ENCODE data around the gene BNIP3.

GRCh38 chr10:131994435-131994834 lies 12.7 kb upstream of the BNIP3 start:
- no peak for TF ChIP-seq CBX8 (IDR thresholded peaks at IDR 0.05; ENCODE audit: borderline replicate concordance, low read depth, low read length)
- TF ChIP-seq PHF8 (conservative IDR thresholded peaks at IDR 0.05; ENCODE audit: low read depth, low read length) = no peak
- no peak for TF ChIP-seq EP300 (IDR thresholded peaks at IDR 0.05; ENCODE audit: borderline replicate concordance in 1 of 2, low read depth in 2 of 2, low read length in 2 of 2)
- TF ChIP-seq CTCF (IDR thresholded peaks at IDR 0.05; ENCODE audit: control extremely low read depth in 1 of 3, insufficient read depth in 1 of 3, low read depth in 1 of 3, low read length in 3 of 3) = no peak
- no peak for TF ChIP-seq SIRT6 (IDR thresholded peaks at IDR 0.05; ENCODE audit: low read length)
- no peak for TF ChIP-seq MAX (IDR thresholded peaks at IDR 0.05)
- TF ChIP-seq ATF2 (IDR thresholded peaks at IDR 0.05; ENCODE audit: low read length) = no peak
- TF ChIP-seq POLR2A (IDR thresholded peaks at IDR 0.05; ENCODE audit: control extremely low read depth in 1 of 2, low read depth in 2 of 2, low read length in 2 of 2) = no peak
- no peak for TF ChIP-seq TAF1 (IDR thresholded peaks at IDR 0.05; ENCODE audit: low read depth, low read length)
